ENCODE results near the gene AMN. TPM values are rescaled to one million over a fixed set of nuclear protein-coding genes. Genes with fewer than 3 reads are reported as not detected.

Gene AMN
- polyA plus RNA-seq, 3 donors: 0.09 TPM; not detected in 2

DNA sequence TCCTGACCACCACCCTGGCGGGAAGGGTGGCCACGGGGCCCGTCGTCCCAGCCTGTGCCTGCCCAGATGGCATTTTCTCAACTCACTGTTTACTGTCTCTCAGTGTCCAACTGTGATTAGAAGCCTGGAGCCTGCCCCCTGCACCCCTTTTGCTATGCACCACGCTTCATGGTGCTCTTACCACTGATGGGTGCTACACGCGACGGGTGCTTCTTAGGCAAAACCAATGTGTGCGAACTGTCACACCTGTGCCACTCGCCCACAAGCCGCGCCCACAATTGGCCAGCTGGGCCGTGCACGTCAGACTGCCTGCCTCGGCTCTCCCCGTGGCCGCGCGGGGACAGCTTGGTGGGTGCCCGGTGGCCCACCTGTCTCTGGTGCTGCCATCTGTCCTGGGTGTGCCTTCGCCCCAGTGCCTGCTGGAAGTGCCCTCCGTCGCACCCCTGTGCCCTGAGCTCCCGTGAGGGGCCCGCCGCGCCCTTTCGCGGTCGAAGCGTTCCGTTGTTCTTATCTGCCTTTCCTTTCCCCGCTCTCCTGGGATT, 15.1 kb upstream of the AMN start:
- no peak overlapping the region for H3K9ac ChIP-seq (ENCODE audit: insufficient read depth, low read length, poor library complexity, severe bottlenecking)
- H3K36me3 Mint-ChIP-seq: peaks cover 47 to 73% of the 10 kb centered on the region in 2 donors
- H3K4me1 Mint-ChIP-seq: no peaks in the 10 kb centered on the region
- no peak overlapping the region for H3K4me2 ChIP-seq (replicated peaks; ENCODE audit: extremely low read depth, low read length, poor library complexity, severe bottlenecking)
- DNase-seq: no peak
- peaks cover 0 to 2% (median 0%) of the 10 kb centered on the region in 3 donors for H3K27me3 Mint-ChIP-seq (ENCODE audit: low read depth in 3 of 3)
- no peaks in the 10 kb centered on the region for H3K4me1 ChIP-seq (ENCODE audit: control insufficient read depth in 1 of 2, insufficient read depth in 2 of 2, low read length in 2 of 2)
- peaks cover 0 to 3% (median 0%) of the 10 kb centered on the region in 7 donors for H3K9me3 Mint-ChIP-seq
- TF ChIP-seq, protein P1, sequence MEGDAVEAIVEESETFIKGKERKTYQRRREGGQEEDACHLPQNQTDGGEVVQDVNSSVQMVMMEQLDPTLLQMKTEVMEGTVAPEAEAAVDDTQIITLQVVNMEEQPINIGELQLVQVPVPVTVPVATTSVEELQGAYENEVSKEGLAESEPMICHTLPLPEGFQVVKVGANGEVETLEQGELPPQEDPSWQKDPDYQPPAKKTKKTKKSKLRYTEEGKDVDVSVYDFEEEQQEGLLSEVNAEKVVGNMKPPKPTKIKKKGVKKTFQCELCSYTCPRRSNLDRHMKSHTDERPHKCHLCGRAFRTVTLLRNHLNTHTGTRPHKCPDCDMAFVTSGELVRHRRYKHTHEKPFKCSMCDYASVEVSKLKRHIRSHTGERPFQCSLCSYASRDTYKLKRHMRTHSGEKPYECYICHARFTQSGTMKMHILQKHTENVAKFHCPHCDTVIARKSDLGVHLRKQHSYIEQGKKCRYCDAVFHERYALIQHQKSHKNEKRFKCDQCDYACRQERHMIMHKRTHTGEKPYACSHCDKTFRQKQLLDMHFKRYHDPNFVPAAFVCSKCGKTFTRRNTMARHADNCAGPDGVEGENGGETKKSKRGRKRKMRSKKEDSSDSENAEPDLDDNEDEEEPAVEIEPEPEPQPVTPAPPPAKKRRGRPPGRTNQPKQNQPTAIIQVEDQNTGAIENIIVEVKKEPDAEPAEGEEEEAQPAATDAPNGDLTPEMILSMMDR (IDR thresholded peaks at IDR 0.05): no peak
- H3K27ac ChIP-seq (ENCODE audit: low read depth in 1 of 2, low read length in 2 of 2): no peak overlapping the region
- peaks cover 42 to 77% of the 10 kb centered on the region in 2 donors for H3K36me3 ChIP-seq (replicated peaks in 1 of 2; ENCODE audit: control insufficient read depth in 1 of 2, insufficient read depth in 2 of 2, low read length in 2 of 2)
- no peaks in the 10 kb centered on the region for H3K9me3 ChIP-seq (replicated peaks in 1 of 2; ENCODE audit: control insufficient read depth in 1 of 2, insufficient read depth in 1 of 2, low read length in 2 of 2)
- H3K4me3 ChIP-seq (replicated peaks in 1 of 3; ENCODE audit: low read depth in 2 of 3, low read length in 3 of 3): no peak overlapping the region
- no peaks in the 10 kb centered on the region for H3K27me3 ChIP-seq (ENCODE audit: control insufficient read depth in 2 of 2, insufficient read depth in 2 of 2, low read length in 2 of 2)
- H3K79me2 ChIP-seq (ENCODE audit: insufficient read depth, low read length): no peaks in the 10 kb centered on the region
- peak overlapping the region in 1 of 7 donors; percentile 32 for H3K27ac Mint-ChIP-seq
- H2AFZ ChIP-seq (ENCODE audit: insufficient read depth, low read depth, low read length, poor library complexity, severe bottlenecking): no peak overlapping the region
- no peak overlapping the region for H3K4me3 Mint-ChIP-seq
- WGBS (ENCODE audit: insufficient coverage): 99% methylated on average over 33 of the region's 33 CpGs
- intact Hi-C loops (cut with micrococcal nuclease): no loop called here
- H4K20me1 ChIP-seq (ENCODE audit: insufficient read depth, low read length): peaks cover 41% of the 10 kb centered on the region

DNA sequence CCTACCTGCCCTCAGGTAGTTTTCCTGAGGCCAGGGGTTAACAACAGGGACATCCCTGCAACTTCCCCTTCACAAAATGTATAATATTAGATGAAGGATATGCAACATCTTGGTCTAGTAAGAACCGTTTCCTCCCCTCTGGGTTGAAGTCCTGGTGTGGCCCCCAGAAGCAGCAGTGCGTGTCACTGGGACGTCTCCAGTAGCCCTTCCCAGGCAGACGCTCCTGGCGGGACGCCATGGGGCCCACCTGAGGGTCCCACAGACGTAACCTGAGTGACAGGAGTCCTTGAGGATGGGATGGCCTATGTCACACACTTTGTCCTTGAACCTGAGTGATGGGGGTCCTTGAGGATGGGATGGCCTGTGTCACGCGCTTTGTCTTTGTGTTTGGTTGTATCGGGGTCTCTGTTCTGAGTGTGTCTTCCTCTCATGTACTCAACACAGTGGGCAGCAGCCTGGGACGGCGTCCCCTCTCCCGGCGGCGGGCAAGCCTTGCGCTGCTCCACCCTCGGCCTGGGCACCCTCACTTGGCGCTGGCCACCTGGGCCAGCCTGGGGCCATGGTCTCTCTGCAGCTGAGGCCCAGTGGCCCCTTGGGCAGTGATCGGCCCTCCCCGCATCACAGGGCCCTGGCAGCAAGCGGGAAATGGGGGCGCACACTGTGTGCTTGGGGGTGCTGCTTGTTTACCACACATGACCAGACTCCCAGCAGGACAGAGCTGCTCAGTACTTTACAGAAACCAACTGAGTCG, 14.3 kb upstream of the AMN start:
- 96% methylated on average over 18 of the region's 23 CpGs for WGBS (ENCODE audit: insufficient coverage)
- TF ChIP-seq, protein P1 (IDR thresholded peaks at IDR 0.05): no peak
- no peak overlapping the region for H3K27ac ChIP-seq (ENCODE audit: low read depth in 1 of 2, low read length in 2 of 2)
- intact Hi-C loops (cut with micrococcal nuclease): no loop called here
- H3K79me2 ChIP-seq (ENCODE audit: insufficient read depth, low read length): no peaks in the 10 kb centered on the region
- H4K20me1 ChIP-seq (ENCODE audit: insufficient read depth, low read length): peaks cover 39% of the 10 kb centered on the region
- no peaks in the 10 kb centered on the region for H3K4me1 ChIP-seq (ENCODE audit: control insufficient read depth in 1 of 2, insufficient read depth in 2 of 2, low read length in 2 of 2)
- Mint-ChIP-seq H3K9me3 (peaks cover 0 to 4% (median 0%) of the 10 kb centered on the region in 7 donors), H3K4me3 (no peak overlapping the region), H3K4me1 (no peaks in the 10 kb centered on the region), H3K27ac (peak overlapping the region in 1 of 7 donors; percentile 50), H3K36me3 (peaks cover 41 to 68% of the 10 kb centered on the region in 2 donors), H3K27me3 (ENCODE audit: low read depth in 3 of 3) (peaks cover 0 to 2% (median 0%) of the 10 kb centered on the region in 3 donors)
- H3K4me3 ChIP-seq (replicated peaks in 1 of 3; ENCODE audit: low read depth in 2 of 3, low read length in 3 of 3): no peak overlapping the region
- no peak overlapping the region for H3K4me2 ChIP-seq (replicated peaks; ENCODE audit: extremely low read depth, low read length, poor library complexity, severe bottlenecking)
- H3K9ac ChIP-seq (ENCODE audit: insufficient read depth, low read length, poor library complexity, severe bottlenecking): no peak overlapping the region
- H3K27me3 ChIP-seq (ENCODE audit: control insufficient read depth in 2 of 2, insufficient read depth in 2 of 2, low read length in 2 of 2): no peaks in the 10 kb centered on the region
- no peak for DNase-seq
- H2AFZ ChIP-seq (ENCODE audit: insufficient read depth, low read depth, low read length, poor library complexity, severe bottlenecking): no peak overlapping the region
- no peaks in the 10 kb centered on the region for H3K9me3 ChIP-seq (replicated peaks in 1 of 2; ENCODE audit: control insufficient read depth in 1 of 2, insufficient read depth in 1 of 2, low read length in 2 of 2)
- H3K36me3 ChIP-seq (replicated peaks in 1 of 2; ENCODE audit: control insufficient read depth in 1 of 2, insufficient read depth in 2 of 2, low read length in 2 of 2): peaks cover 34 to 70% of the 10 kb centered on the region in 2 donors

Measured in CD14-positive monocyte (primary cell).